DOHH2 (cell line): Measurements from ENCODE around the gene TRIM61.
"Not testable (repeated sequence)": the region's sequence is repeated elsewhere in the genome, so short reads cannot be mapped to it uniquely, and the experiment has no call there.

Source experiments
- H3F3A ChIP-seq: fragments of 200-600 bp; sonication (generic), shearing (Covaris generic); 2 replicates; pipeline ENCODE4 v1.6.0; 2016; ENCODE audit warnings: antibody characterized with exemption, mild to moderate bottlenecking; ENCODE audit not compliant: control insufficient read depth, insufficient read depth
- H3K27ac ChIP-seq: fragments of 200-600 bp; sonication (generic); 2 replicates; pipeline ENCODE4 v1.5.1; 2014; ENCODE audit warnings: low read depth, mild to moderate bottlenecking, low read length, moderate library complexity
- H3K27me3 ChIP-seq: fragments of 200-600 bp; sonication (generic); 2 replicates; pipeline ENCODE4 v1.6.1; 2014; ENCODE audit warnings: mild to moderate bottlenecking, low read length, mixed read lengths; ENCODE audit not compliant: control insufficient read depth
- H3K36me3 ChIP-seq: fragments of 200-600 bp; sonication (generic); 2 replicates; pipeline ENCODE4 v1.6.1; 2014; ENCODE audit warnings: mild to moderate bottlenecking, low read length, moderate library complexity, mixed read lengths; ENCODE audit not compliant: control insufficient read depth
- H3K4me1 ChIP-seq: fragments of 200-600 bp; sonication (generic); 2 replicates; pipeline ENCODE4 v1.6.1; 2014; ENCODE audit warnings: mild to moderate bottlenecking, low read length, mixed read lengths; ENCODE audit not compliant: control insufficient read depth
- H3K4me2 ChIP-seq: fragments of 200-600 bp; sonication (generic); 2 replicates; pipeline ENCODE4 v1.6.0; 2014; ENCODE audit warnings: mild to moderate bottlenecking, low read length, moderate library complexity
- H3K4me3 ChIP-seq: fragments of 200-600 bp; sonication (generic); 2 replicates; pipeline ENCODE4 v1.5.1; 2014; ENCODE audit warnings: mild to moderate bottlenecking, low read length, mixed read lengths
- H3K79me2 ChIP-seq: fragments of 200-600 bp; sonication (generic); 2 replicates; pipeline ENCODE4 v1.6.1; 2014; ENCODE audit warnings: mild to moderate bottlenecking, low read length, mixed read lengths; ENCODE audit not compliant: control insufficient read depth
- H3K9me2 ChIP-seq: fragments of 200-600 bp; sonication (generic); replicated peaks from 2 replicates; pipeline ENCODE4 v1.6.1; 2014; ENCODE audit warnings: mild to moderate bottlenecking, low read length, mixed read lengths; ENCODE audit not compliant: control insufficient read depth
- H3K9me3 ChIP-seq: fragments of 200-600 bp; sonication (generic); 2 replicates; pipeline ENCODE4 v1.6.1; 2014; ENCODE audit warnings: antibody characterized with exemption, low read length, mixed read lengths; ENCODE audit not compliant: control insufficient read depth, insufficient read depth
- H4K20me1 ChIP-seq: fragments of 200-600 bp; sonication (generic); 2 replicates; pipeline ENCODE4 v1.6.0; 2014; ENCODE audit warnings: low read depth, mild to moderate bottlenecking, antibody characterized with exemption, low read length, moderate library complexity; ENCODE audit not compliant: control insufficient read depth, insufficient read depth
- CTCF ChIP-seq: fragments of 200-600 bp; sonication (generic); IDR thresholded peaks from one replicate; pipeline ENCODE4 v1.5.1; 2014; ENCODE audit warnings: antibody characterized with exemption, mild to moderate bottlenecking, low read depth, low read length; ENCODE audit not compliant: poor library complexity, severe bottlenecking
- EZH2phosphoT487 ChIP-seq: fragments of 200-600 bp; sonication (generic); IDR thresholded peaks from 2 replicates; pipeline ENCODE4 v1.6.1; 2017; ENCODE audit warnings: borderline replicate concordance, mild to moderate bottlenecking, antibody characterized with exemption, low read length, moderate library complexity, mixed read lengths

Gene TRIM61

DNA sequence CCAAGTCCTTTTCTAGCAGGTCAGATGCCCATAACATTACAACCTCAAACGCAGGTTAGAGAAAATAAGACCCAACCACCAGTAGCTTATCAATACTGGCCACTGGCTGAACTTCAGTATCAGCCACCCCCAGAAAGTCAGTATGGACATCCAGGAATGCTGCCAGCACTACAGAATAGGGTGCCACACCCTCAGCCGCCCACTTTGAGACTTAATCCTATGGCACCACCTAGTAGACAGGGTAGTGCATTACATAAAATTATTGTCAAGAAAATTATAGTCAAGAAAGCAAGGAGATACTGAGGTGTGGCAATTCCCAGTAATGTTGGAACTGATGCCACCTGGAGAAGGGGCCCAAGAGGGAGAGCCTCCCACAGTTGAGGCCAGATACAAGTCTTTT lies 19.9 kb upstream of the TRIM61 start:
- Histone ChIP-seq H3F3A (no peaks in the 10 kb centered on the region), H3K79me2 (no peaks in the 10 kb centered on the region), H3K9me3 (no peaks in the 10 kb centered on the region), H3K9me2 (no peaks in the 10 kb centered on the region), H3K36me3 (no peaks in the 10 kb centered on the region), H4K20me1 (no peaks in the 10 kb centered on the region), H3K4me3 (no peak overlapping the region), H3K27ac (no peak overlapping the region), H3K27me3 (no peaks in the 10 kb centered on the region), H3K4me1 (no peaks in the 10 kb centered on the region), H3K4me2 (no peak overlapping the region)
- no peak for TF ChIP-seq CTCF
- no peak for TF ChIP-seq EZH2phosphoT487

DNA sequence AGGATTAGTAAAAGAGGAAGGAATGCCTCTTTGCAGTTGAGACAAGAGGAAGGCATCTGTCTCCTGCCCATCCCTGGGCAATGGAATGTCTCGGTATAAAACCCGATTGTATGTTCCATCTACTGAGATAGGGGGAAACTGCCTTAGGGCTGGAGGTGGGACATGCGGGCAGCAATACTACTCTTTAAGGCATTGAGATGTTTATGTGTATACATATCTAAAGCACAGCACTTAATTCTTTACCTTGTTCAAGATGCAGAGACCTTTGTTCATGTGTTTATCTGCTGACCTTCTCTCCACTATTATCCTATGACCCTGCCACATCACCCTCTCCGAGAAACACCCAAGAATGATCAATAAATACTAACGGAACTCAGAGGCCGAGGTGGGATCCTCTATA lies 18.7 kb upstream of the TRIM61 start:
- H3K4me1 ChIP-seq, H3K79me2 ChIP-seq, H4K20me1 ChIP-seq, H3K4me3 ChIP-seq, H3K27me3 ChIP-seq, H3K4me2 ChIP-seq, H3F3A ChIP-seq, H3K36me3 ChIP-seq, H3K9me2 ChIP-seq, H3K27ac ChIP-seq, H3K9me3 ChIP-seq: not testable (repeated sequence)

DNA sequence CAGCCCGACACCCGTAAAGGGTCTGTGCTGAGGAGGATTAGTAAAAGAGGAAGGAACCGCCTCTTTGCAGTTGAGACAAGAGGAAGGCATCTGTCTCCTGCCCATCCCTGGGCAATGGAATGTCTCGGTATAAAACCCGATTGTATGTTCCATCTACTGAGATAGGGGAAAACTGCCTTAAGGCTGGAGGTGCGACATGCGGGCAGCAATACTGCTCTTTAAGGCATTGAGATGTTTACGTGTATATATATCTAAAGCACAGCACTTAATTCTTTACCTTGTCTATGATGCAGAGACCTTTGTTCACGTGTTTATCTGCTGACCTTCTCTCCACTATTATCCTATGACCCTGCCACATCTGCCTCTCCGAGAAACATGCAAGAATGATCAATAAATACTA lies 13.3 kb upstream of the TRIM61 start:
- H3F3A ChIP-seq, H3K9me3 ChIP-seq, H4K20me1 ChIP-seq, H3K4me3 ChIP-seq, H3K36me3 ChIP-seq, H3K27me3 ChIP-seq, H3K4me2 ChIP-seq, H3K27ac ChIP-seq, H3K4me1 ChIP-seq, H3K79me2 ChIP-seq, H3K9me2 ChIP-seq: not testable (repeated sequence)

- Histone ChIP-seq H3K27me3 (no peaks in the 10 kb centered on the region), H3K27ac (no peak overlapping the region), H3F3A (no peaks in the 10 kb centered on the region), H3K4me3 (no peak overlapping the region), H3K9me3 (no peaks in the 10 kb centered on the region), H4K20me1 (no peaks in the 10 kb centered on the region), H3K79me2 (no peaks in the 10 kb centered on the region), H3K4me1 (no peaks in the 10 kb centered on the region), H3K9me2 (no peaks in the 10 kb centered on the region), H3K36me3 (no peaks in the 10 kb centered on the region), H3K4me2 (no peak overlapping the region)
- no peak for TF ChIP-seq EZH2phosphoT487
Observed at GRCh38 chr4:164989471-164989870, 12.0 kb upstream of the TRIM61 start.

- H3K27ac ChIP-seq, H3K36me3 ChIP-seq, H3K79me2 ChIP-seq, H3K4me1 ChIP-seq, H3K27me3 ChIP-seq, H4K20me1 ChIP-seq, H3K9me2 ChIP-seq, H3K4me3 ChIP-seq, H3K4me2 ChIP-seq, H3K9me3 ChIP-seq, H3F3A ChIP-seq: not testable (repeated sequence)
- TF ChIP-seq CTCF: peak; percentile 17
Observed at GRCh38 chr4:164971929-164972328, 5.5 kb downstream of the TRIM61 start.
